ENCODE measurements around the gene PLAC1.

PLAC1 gene

DNA sequence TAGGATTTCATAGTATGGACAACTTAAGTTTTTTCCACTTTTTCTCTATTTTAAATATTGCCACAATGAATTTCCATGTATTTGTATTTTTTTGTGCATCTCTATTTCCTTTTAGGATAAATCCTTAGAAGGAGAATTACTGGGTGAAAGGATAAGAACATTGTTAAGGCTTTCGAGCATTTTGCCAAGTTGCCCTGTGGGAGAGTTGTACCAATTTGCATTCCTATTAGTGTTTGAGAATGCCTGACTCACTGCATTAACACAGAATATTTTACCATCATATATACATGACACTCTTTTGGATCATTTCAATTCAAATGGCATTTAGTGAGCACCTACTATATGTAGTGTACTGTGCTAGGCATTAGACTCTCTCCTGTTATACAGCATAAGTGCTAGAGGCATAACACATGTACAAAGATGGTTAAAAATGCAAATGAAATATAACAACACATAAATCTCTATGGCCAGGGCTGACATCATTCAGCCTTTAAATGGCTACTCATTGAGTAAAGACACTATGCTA lies 57.0 kb downstream of the PLAC1 start:
- no peak for DNase-seq
- in situ Hi-C loops (cut with MboI; ENCODE audit: low pct_unique_long_range_greater_than_20kb, low sequenced_read_pairs): no loop called here

DNA sequence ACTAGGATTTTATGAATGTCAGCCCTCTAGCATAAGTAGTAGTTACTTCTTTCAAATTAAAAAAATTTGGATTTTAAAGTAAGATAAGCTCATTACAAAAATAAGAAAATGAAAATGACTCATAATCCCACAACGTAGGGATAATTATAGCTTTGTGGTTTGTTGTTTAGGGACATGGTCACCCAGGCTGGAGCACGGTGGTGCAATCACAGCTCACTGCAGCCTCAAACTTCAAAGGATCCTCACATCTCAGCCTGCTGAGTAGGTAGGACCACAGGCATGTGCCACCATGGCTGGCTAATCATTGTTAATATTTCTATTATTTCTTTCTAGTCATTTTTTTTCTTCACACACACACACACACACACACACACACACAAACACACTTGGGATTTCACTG lies 57.6 kb downstream of the PLAC1 start:
- in situ Hi-C loops (cut with MboI; ENCODE audit: low pct_unique_long_range_greater_than_20kb, low sequenced_read_pairs): no loop called here

DNA sequence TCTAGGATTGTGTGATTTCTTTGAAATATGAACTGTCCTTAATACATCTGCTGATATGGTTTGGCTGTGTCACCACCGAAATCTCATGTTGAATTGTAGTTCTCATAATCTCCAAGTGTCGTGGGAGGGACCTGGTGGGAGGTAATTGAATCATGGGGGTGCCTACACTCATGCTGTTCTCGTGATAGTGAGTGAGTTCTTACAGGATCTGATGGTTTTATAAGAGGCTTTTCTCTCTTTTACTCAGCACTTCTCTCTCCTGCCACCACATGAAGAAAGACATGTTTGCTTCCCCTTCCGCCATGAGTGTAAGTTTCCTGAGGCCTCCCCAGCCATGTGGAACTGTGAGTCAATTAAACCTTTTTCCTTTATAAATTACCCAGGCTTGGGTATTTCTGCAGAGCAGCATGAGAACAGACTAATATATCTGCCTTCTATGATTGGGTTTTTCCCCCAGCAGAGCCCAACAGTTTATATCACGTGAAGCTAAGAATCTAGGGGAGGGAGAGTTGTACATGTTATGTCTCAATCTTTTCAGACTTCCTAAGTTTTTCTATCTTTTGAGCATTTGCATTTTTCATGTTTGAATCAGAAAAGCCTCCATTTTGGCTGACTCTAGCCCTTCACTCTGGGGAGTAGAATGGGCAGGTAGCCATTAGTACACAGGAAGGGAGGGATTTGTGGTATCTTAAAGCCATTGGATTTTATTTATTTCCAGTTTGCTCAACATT lies 58.9 kb downstream of the PLAC1 start:
- in situ Hi-C loops (cut with MboI; ENCODE audit: low pct_unique_long_range_greater_than_20kb, low sequenced_read_pairs): no loop called here

More for the DNA sequence above, 57.6 kb downstream of the PLAC1 start:
- DNase-seq: peak; percentile 26

DNA sequence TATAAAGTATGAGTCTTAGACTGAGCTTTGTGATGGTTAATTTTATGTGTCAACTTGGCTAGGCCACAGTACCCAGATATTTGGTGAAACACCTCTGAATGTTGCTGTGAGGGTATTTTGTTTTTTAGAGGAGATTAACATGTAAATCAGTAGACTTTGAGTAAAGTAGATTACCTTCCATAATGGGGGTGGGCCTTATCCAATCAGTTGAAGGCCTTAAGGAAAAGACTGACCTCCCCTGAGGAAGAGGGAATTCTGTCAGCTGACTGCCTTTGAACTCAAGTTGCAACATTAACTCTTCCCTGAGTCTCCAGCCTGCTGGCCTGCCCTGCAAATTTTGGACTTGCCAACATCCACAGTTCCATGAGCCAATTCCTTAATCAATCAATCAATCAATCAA lies 66.0 kb downstream of the PLAC1 start:
- no peak for DNase-seq
- in situ Hi-C loops (cut with MboI; ENCODE audit: low pct_unique_long_range_greater_than_20kb, low sequenced_read_pairs): no loop called here

More for the DNA sequence above, 58.9 kb downstream of the PLAC1 start:
- DNase-seq: peak; percentile 18

DNA sequence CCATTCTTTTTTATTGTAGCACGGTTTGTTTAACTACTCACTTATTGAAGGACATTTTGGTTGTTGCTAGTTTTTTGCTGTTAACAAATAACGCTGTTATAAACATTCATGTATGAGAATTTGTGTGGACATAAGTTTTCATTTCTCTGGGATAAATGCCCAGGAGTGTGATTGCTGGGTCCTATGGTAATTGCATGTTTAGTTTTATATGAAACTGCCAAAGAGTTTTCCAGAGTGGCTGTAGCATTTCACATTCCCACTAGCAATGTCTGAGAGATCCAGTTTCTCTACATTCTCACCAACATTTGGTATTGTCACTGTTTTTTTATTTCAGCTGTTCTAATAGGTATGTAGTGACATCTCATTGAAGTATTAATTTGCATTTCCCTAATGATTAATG lies 66.8 kb downstream of the PLAC1 start:
- DNase-seq: no peak
- in situ Hi-C loops (cut with MboI; ENCODE audit: low pct_unique_long_range_greater_than_20kb, low sequenced_read_pairs): no loop called here

DNA sequence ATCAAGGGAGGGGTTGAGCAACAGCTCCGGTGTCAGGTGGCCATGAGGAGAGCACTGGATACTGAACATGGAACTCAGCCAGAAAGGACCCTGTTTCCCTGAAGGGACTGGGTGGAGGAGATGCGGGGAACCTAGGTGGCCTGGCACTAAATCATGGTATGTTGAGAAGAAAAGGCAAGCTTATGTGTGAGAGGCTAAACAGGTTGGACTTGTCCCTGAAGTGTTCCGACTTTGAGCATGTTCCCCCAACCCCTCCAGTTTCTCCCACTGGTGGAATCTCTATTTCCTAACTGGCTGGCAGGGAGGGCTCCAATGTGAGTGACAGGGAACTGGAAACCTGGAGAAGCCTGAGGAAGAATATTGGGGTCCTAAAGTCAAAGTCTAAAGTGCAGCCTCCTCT lies 69.5 kb downstream of the PLAC1 start:
- DNase-seq: no peak
- in situ Hi-C loops (cut with MboI; ENCODE audit: low pct_unique_long_range_greater_than_20kb, low sequenced_read_pairs): no loop called here

DNA sequence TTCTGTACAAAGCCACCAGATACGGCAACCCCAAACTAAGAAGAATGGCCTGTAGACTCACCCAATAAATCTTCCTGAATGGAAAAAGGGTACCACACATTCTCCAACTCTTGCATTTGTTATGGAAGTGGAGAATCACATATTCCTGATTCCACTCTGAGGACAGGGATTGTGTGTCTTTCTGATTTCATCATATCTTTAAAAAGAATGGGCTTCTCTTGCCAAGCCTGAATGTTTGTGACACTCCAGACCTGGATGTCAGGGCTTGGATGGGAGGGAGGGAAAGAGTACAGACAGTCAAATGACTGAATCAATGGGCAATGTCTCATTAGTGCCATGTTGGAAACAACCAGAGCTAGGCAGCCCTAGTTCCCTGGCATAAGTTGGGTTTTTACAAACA lies 77.4 kb downstream of the PLAC1 start:
- DNase-seq: no peak
- in situ Hi-C loops (cut with MboI; ENCODE audit: low pct_unique_long_range_greater_than_20kb, low sequenced_read_pairs): no loop called here

DNA sequence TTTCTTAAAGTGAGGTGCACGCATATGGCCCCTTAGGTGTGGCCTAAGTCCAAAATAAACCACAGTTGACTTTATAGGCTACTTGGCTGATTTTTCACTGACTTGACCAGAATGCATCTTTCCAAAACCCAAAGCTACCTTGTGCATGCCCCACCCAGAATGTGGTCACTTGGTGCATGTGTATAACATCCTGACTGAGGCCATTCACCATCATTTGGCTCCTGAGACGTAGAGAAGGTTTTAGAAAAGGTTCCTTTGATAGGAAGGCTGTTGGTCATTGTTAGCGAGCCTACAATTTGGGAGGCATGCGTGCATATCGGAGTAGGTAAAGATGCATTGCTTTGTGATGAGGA lies 84.6 kb downstream of the PLAC1 start:
- in situ Hi-C loops (cut with MboI; ENCODE audit: low pct_unique_long_range_greater_than_20kb, low sequenced_read_pairs): no loop called here
- DNase-seq: no peak

DNA sequence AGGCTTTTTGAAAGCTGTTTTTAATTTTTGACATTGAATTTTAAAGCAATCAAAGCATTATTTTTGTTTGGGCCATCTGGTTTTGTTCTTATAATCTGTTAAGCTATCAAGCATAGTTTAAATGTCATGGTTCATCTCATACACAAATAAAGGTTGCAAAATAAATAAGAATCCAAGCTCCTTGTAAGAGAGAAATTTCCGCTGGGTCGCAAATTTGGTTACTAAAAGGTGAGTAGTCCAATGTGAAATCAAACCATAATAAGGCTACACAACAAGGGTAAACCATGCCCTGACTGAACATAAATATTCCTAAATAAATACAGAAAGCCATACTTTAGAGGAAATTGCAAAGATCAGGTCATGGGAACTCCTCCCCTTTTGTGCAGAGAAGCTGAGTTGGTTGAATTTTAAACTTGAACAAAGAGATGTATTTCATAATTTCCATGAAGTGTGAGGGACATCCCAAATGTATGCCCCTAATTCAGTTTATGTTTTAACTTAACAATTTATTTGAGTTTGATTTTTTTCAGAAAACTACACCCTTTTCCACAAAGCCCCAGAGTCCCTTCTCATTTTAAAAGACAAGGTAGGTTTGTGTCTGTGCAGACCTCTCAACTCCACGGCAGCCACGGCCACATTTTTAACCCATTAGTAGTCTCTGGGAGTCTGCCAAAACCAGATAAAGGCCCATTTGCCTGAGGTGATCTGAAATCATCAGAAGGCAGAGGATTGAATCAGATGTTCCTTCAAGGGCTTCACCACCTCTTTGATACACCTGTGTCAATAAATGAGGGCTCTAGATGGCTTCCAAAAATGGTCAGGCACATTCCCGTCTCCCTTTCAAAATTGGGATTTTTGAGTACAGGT lies 85.2 kb downstream of the PLAC1 start:
- in situ Hi-C loops (cut with MboI; ENCODE audit: low pct_unique_long_range_greater_than_20kb, low sequenced_read_pairs): no loop called here
- DNase-seq: no peak

DNA sequence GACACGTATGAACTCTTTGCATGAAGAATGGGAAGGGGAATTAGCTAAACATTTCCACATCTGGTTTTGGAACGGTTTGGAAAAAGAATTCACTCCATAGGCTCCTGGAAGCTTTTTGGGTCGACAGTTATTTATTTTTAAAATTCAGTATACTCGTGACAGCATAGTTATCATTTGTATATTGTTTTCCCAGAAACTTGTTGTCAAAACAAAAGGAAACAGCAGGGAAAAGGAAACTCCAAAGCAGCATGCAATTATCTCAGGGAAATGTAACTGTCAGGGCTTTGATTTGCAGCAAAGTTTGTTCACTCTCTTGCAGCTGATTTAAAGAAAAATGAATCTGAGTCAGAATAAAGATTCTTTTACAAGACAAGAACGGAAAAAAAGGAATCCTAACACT lies 86.5 kb downstream of the PLAC1 start:
- in situ Hi-C loops (cut with MboI; ENCODE audit: low pct_unique_long_range_greater_than_20kb, low sequenced_read_pairs): no loop called here
- DNase-seq: no peak

DNA sequence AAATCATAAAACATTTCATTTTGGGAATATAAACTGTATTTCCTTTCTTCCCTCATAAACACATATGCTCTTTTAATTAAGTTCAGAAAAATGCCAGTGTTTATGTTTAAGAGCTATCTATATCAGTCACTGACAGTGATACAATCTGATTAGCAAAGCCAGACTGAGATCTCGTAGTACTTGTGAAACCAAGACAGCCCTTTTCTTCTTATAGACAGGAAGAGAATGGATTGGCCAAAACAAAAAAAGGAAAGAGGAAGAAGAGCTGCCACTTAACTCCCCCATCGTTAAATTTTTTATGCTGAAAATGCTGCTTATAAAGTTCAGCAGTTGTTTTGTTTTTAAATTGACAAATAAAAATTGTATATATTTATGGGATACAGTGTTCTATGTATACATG lies 87.4 kb downstream of the PLAC1 start:
- in situ Hi-C loops (cut with MboI; ENCODE audit: low pct_unique_long_range_greater_than_20kb, low sequenced_read_pairs): no loop called here
- peak; percentile 54 for DNase-seq

DNA sequence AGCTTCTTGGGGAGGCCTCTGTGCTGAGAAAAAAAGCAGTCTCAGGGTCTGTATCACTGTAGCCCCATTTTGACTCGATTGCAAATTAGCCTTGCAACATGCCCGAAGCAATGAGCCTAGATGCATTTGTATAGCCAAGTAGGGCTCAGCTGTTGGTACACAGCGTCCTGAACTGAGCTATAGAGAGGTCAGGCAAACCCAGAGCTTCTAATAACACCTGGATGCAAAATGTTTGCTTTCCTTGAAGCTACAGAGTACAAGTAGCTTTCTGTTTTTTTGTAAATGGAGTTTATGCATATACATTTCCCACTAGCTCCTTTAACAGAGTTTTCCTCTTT lies 87.8 kb downstream of the PLAC1 start:
- in situ Hi-C loops (cut with MboI; ENCODE audit: low pct_unique_long_range_greater_than_20kb, low sequenced_read_pairs): no loop called here
- no peak for DNase-seq

DNA sequence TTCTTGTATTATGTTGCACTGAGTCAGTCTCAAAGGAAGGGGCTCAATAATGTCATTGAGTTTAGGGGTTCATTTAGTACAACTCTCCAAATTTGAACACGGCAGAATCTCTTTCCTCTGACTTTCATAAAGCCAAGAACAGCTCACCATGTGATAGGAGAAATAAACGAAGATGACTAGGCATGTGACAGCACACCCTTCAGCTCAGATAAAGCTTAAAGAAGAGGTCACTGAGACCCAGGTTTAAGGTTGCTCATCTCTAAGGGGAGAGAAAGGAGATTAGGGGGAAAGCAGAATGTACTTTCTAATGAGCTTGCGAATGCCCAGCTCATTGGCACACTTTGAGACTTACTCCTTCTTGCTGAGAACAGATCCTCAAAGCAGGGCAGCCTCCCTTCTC lies 89.0 kb downstream of the PLAC1 start:
- in situ Hi-C loops (cut with MboI; ENCODE audit: low pct_unique_long_range_greater_than_20kb, low sequenced_read_pairs): no loop called here
- DNase-seq: no peak

DNA sequence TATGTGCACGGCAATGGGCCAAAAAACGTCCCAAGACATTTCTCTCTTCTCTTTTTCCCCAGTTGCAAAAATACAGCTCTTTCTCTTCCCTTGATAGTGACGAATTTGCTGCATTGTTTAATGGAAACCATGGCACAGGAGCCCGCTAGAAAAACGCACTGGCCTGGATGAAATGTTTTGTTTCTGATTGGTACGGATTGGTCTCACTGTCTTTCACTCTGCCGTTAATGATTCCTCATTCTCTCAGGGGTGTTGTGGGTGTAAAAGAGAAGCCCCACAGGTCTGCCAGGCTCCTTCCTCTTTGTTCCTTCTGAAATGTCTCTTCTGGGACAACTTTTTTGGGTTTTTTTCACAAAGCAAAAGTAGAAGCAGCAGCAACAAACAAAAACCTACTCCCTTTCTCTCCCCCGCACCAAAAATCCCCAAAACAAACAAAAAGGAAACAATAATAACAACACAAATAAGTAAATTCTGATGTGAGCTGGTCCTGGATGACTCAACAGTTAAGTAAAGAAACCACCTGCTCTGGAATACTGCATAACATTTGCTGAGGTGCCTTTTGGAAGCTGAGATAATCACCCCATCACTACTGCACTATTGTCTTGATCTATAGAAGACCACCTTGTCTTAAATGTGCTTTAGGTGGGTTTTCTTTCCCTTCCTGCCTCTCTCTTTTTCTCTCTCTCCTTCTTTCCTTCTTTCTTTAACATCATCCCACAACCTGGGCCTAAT lies 89.8 kb downstream of the PLAC1 start:
- DNase-seq: no peak
- in situ Hi-C loops (cut with MboI; ENCODE audit: low pct_unique_long_range_greater_than_20kb, low sequenced_read_pairs): no loop called here

DNA sequence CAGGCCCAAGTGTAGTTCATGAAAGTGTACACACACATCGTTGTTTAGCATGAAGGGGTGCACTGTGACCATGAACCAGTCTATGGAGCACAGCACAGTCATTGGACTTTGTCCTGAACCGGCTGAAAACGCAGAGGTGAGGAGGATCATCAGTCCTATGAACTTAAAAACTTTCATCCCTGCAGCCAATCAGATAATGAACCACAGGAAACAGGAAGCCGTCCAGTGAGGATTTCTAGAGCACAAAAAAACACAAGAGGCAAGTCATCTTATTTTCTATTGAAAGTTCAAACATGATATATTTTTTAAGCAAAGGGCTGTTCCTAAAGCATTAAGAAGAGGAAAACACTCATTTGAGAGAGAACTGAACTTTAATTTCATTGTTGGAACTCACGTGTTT lies 91.8 kb downstream of the PLAC1 start:
- in situ Hi-C loops (cut with MboI; ENCODE audit: low pct_unique_long_range_greater_than_20kb, low sequenced_read_pairs): no loop called here
- no peak for DNase-seq

DNA sequence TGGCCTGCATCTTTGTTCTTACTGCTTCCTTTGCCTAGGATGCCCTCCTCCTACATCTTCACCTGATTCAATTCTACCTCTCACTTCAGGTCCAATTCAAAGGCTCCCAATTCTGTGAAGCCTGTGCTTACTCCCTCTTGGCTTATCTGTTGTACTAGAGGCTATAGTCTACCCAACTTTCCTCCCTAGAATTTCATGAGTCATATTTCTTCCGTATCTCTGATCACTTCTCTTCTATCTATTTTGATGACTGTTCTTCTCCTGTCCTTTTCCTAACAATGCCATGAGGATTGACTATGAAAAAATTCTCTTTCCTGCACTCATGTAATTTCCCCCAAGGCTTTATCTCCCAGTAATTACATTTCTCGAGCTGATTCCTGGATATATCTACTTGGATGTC lies 96.3 kb downstream of the PLAC1 start:
- in situ Hi-C loops (cut with MboI; ENCODE audit: low pct_unique_long_range_greater_than_20kb, low sequenced_read_pairs): no loop called here
- DNase-seq: no peak

DNA sequence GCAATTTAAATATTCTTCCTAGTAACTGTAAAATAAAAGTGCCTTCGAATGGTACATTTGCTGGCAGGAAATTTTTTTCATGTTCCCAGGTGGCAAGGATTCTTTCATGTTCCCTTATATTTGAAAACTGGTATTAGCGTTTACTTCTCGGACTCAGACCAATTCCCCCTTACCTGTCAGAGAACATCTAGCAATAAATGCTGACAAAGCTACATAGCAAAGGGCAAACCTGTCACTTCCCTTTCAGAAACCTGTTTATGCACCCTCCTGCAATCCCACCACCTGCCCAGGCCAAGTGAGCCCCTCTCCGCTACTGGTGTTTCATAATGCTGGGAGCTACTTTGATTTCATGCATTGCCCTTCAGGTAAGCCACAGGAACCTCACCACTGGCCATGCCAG lies 100.1 kb downstream of the PLAC1 start:
- in situ Hi-C loops (cut with MboI; ENCODE audit: low pct_unique_long_range_greater_than_20kb, low sequenced_read_pairs): no loop called here
- no peak for DNase-seq

DNA sequence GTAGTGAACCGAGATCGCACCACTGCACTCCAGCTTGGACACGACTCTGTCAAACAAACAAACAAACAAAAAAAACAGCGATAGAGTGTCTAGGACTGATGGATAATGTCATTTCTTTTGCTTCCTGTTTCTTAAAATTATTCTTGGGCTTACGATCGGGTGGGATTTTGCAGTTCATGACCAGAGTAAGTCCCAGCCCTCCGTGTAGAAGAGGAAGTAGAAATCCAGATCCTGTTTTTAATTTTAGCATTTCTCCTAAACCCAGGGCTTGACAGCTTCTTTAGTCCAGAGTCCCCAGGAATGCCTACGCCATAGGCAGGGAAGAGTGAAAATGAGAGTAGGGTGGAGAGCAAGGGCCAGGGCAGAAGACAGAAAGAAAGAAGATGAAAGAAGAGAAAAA lies 104.0 kb downstream of the PLAC1 start:
- in situ Hi-C loops (cut with MboI; ENCODE audit: low pct_unique_long_range_greater_than_20kb, low sequenced_read_pairs): no loop called here
- DNase-seq: peak; percentile 69

DNA sequence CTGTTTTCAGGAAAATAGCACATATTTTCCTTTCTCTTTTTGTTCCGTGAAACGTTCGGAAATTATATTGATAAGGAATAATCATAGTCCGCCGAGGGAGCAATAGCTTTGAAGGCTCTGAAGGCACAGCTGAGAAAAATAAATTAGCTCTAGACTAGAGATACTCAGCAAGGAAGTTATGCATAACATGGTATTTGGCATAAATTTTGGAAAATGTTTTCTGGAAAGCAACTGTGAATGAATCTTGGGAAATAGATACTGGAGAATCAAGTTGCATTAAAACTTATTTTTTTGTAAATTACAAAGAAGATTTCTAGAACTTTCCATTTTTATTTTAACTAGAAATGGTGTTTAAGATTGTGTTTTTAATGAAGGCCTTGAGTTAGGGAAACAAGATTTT lies 105.9 kb downstream of the PLAC1 start:
- in situ Hi-C loops (cut with MboI; ENCODE audit: low pct_unique_long_range_greater_than_20kb, low sequenced_read_pairs): no loop called here
- DNase-seq: no peak
